Breast epithelium (tissue), 3 donors: ENCODE results near the gene ADPGK.

Experiments
- POLR2AphosphoS5 ChIP-seq, 3 donors: sonication (generic); formaldehyde crosslinking; IDR thresholded peaks; one replicate each; pipeline ENCODE4 v1.6.1; 2017; ENCODE audit warnings: antibody characterized with exemption in 3 of 3
- TF ChIP-seq, protein P1 (sequence below), 3 donors: fragments of 450-650 bp; IDR thresholded peaks; one replicate each; pipeline ENCODE4 v1.5.1; 2016 to 2017; ENCODE audit warnings: antibody characterized with exemption in 3 of 3, mild to moderate bottlenecking in 3 of 3, moderate library complexity in 3 of 3

DNA sequence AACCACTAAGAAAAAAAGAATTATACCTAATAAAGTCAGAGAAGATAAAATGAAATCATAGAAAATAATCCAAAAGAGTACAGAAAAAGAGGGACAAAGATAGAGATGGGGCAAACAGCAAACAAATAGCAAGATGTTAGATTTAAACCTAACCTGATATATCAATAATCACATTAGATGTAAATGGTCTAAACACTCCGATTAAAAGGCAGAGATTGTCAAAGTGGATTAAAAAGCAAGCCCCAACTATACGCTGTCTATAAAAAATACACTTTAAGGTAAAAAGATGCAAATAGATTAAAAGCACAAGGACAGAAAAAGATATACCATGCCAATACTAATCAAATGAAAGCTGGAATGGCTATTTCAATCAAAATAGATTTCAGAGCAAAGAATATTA lies 16.8 kb downstream of the ADPGK start:
- TF ChIP-seq, protein P1, sequence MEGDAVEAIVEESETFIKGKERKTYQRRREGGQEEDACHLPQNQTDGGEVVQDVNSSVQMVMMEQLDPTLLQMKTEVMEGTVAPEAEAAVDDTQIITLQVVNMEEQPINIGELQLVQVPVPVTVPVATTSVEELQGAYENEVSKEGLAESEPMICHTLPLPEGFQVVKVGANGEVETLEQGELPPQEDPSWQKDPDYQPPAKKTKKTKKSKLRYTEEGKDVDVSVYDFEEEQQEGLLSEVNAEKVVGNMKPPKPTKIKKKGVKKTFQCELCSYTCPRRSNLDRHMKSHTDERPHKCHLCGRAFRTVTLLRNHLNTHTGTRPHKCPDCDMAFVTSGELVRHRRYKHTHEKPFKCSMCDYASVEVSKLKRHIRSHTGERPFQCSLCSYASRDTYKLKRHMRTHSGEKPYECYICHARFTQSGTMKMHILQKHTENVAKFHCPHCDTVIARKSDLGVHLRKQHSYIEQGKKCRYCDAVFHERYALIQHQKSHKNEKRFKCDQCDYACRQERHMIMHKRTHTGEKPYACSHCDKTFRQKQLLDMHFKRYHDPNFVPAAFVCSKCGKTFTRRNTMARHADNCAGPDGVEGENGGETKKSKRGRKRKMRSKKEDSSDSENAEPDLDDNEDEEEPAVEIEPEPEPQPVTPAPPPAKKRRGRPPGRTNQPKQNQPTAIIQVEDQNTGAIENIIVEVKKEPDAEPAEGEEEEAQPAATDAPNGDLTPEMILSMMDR (IDR thresholded peaks at IDR 0.05) = no peak
- no peak for TF ChIP-seq POLR2AphosphoS5 (IDR thresholded peaks at IDR 0.05)
